Activated CD4-positive, alpha-beta T cell treated with anti-CD3 and anti-CD28 coated beads for 4 hours (primary cell): Measurements from ENCODE around the gene HPCAL1.
"Not testable (repeated sequence)": the region's sequence is repeated elsewhere in the genome, so short reads cannot be mapped to it uniquely, and the experiment has no call there.

Experiments used
- DNase-seq, 2 donors: peaks; one replicate each; pipeline ENCODE4 v3.0.0-alpha.2; 2020

The HPCAL1 gene

GRCh38 chr2:10302479-10303180, at the start of gene HPCAL1:
TSS of gene HPCAL1 (plus strand) at chr2:10302904. CDS start at chr2:10419758, 116,854 bp downstream.
- peak; percentile 78 to 79 for DNase-seq

- DNase-seq, result no peak
These were observed 48.9 kb upstream of the HPCAL1 start for GRCh38 chr2:10253596-10254372.

GRCh38 chr2:10254373-10255188, 48.1 kb upstream of the HPCAL1 start:
- DNase-seq, result no peak

DNA sequence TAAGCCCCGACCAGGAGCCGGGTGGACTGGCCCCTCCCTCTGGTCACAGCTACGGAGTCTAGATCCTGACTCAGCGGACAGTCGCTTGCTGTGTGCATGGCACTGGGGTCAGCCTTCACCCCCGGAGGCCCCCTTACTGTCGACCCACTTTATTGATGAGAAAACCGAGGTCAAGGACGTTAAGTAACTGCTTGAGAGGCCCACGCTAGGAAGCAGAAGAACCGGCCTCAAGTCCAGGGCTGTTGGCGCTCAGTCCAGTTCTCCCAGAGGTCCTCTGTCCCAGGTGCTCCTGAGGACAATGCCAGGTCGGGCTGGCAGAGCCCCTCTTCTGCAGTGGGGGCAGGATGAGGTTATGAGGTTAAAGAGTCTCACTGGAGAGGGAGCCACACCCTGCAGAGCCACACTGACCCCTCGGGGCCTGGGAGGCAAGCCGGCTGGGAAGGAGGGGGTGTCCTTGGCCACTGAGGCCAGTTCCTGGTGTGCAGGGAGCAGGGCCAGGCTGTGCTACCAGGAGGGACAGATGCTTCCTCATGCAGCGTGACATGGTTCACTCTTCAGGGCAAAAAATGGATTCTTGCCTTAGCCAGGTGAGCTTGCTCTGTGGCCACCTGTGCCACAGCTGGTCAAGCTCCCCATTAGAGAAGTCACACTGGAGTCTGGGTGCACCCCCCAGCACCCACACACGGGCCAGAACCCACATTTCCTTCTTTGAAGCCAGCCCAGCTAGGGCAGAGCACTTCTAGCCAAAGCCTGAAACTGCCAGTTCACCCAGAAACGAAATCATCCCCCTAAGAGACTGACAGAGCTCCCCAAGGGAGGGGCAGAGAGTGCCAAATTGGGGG, 47.3 kb upstream of the HPCAL1 start:
- no peak for DNase-seq

GRCh38 chr2:10256031-10256514, 46.6 kb upstream of the HPCAL1 start:
- DNase-seq, result no peak

- no peak for DNase-seq
These were observed 46.1 kb upstream of the HPCAL1 start for GRCh38 chr2:10256515-10257031.

DNA sequence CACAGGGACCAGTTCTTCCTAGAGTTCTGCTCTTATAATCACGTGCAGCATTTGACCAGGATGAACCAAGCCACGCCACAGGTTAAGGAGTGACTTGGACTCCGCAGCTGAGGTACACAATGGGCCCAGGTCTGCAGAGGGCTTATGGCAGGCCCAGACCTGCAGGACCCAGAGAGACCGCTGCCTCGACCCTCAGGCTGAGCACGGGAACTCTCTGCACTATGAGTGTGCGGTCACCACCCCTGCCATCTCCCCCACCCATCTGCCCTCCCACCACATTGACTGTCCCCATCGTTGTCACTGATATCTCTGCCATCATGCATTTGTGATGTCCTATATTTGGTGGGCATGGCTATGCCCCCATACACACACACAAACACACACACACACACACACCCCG, 45.7 kb upstream of the HPCAL1 start:
- DNase-seq, result no peak

- DNase-seq, result no peak
These were observed 45.1 kb upstream of the HPCAL1 start for GRCh38 chr2:10257500-10258147.

- DNase-seq, result no peak
These were observed 44.4 kb upstream of the HPCAL1 start for GRCh38 chr2:10258326-10258725.

DNA sequence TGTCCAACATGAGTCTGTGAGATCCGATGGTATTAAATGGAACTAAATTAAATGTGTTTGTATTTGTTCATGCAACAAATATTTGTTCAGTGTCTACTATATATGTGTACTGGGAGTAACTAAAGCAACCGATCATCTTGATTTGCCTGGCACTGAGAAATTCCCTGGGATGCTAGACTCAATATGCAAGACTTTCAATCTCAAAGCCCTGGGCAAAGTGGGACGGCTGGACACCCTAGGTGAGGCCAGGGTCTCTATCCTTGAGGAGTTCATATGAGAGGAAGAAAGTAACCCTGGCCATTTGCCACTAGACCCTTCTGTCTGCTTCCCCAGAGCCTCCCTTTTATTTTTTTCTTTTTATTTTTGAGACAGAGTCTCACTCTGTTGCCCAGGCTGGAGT, 44.0 kb upstream of the HPCAL1 start:
- no peak for DNase-seq

DNA sequence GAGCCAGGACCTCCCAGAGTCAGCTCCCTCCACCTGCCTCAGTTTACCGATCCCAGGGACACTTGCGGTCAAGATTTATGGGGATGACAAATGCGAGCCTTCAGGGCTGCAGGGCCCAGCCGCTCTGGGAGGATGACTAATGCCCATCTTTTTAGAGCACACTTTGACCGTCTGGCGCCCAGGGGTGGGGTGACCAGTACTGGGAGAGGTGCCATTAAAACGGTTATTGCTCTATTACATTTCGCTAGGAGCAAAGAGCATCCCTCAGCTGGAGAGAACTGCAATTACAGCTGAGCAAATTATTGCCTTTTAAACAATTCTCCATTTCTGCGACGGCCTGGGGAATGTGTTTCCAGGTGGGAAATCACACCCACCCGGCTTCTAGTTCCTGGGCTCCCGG, 42.6 kb upstream of the HPCAL1 start:
- DNase-seq, result no peak

DNA sequence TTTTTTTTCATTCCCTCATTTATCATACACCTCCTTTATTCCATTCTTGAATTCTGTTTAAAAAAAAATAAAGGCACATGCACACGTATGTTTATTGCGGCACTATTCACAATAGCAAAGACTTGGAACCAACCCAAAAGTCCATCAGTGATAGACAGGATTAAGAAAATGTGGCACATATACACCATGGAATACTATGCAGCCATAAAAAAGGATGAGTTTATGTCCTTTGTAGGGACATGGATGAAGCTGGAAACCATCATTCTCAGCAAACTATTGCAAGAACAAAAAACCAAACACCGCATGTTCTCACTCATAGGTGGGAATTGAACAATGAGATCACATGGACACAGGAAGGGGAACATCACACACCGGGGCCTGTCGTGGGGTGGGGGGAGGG, 39.2 kb upstream of the HPCAL1 start:
- not testable (repeated sequence) for DNase-seq

DNA sequence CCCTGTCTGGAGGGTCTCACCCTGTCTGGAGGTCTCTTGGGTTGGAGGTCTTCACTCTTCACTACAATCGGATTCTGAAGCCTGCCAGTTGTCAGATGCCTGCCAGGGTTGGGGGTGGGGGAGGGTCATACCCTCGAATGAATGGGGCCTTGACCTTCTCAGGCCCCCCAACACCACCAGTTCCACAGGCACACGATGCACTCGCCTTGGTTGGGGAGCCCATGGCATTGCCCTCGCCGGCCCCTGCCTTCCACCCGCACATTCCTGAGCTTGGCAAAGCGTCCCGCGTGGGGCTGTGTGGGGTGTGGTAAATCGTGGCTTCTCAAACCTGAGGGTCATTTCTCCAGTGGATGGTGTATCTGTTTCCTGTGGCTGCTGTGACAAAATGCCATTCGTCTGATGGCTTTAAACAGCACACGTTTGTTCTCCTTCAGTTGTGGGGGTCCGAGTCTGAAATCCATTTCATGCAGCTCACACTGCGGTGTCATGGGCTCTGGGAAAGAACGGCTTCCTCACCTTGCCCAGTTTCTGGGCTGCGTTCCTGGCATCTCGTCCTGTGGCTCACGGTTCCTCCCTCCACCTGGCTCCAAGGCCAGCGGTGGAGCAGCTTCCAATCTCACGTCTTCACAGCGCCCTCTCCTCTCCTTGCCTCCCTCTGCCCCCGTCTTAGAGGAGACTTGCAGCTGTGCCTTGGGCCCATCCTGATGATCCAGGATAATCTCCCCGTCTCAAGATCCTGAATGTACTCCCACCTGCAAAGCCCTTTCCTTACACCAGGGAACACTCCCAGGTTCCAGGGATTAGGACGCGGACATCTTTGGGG, 38.0 kb upstream of the HPCAL1 start:
- no peak for DNase-seq

DNA sequence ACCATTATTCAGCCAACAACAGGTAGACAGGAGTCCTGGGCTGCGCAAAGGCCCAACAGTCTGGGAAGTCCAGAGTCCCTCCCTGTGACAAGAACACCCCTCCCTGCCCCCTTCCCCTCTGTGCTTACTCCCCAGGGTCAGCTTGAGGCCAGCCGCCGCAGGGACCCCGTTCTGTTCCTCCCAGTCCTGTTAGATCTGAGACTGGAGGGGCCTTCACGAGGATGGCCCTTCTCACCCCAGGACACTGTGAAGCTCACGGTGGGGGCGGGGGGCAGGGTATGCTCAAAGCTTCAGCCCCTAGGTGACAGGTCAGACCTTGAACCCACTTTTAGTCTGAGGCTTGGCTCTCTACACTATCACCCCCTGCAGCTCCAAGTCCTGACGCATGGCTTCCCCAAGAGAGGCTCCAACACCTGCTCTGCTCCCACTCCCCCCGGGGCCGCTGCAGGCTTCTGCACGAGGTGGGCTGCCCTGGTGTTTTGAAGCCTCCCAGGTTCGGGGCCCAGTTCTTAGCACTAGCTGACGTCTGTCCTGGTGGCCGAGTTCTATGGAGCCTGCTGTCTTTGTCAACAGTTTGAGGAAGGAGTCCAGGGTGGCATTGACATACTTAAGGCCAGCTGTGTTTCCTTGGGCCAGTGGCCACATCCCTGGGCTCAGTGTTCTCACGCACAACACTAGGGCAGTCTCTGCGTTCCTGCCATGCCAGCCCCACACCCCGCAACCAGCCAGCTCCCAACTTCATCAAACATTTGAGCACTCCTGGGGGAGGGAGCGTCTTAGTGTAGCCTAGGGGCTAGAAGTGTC, 37.2 kb upstream of the HPCAL1 start:
- DNase-seq, result no peak

DNA sequence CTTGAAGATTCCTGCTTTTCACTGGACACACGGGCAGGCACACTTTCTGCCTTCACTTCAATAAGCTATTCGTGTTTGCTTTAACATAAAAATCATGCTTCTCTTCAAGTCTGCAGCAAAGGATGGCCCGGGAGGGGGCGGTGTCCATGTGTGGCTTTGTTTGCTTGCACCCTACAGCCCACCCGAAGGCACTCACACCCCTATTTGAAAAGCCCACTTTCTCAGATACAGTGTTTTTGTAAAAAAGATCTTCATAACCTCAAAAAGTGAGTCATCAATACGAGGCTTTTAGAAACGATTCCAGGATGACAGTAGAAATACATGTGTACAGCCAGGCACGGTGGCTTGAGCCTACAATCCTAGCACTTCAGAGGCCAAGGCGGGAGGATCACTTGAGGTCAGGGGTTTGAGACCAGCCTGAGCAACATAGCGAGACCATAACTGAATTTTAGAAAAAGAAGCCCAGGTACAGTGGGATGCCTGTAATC, 36.5 kb upstream of the HPCAL1 start:
- DNase-seq, result no peak

DNA sequence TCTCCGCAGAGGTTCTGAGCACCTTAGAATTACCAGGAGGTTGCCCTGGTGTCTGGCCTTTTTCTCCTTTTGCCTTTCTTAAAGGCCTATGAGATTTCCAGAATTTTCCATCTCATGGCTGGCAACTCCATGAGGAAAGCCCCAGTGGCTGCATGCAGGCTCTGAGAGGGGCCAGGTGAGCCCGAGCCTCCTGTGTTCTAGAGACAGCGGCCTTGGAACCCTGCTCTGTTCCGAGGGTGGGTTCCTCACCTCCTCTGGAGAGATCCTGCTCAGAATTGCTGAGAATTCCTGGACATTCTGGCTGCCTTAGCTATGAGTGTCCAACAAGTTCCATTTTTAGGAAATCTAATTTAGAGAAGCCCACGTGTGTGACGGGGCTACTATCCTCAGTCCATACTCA, 35.7 kb upstream of the HPCAL1 start:
- DNase-seq, result no peak

DNA sequence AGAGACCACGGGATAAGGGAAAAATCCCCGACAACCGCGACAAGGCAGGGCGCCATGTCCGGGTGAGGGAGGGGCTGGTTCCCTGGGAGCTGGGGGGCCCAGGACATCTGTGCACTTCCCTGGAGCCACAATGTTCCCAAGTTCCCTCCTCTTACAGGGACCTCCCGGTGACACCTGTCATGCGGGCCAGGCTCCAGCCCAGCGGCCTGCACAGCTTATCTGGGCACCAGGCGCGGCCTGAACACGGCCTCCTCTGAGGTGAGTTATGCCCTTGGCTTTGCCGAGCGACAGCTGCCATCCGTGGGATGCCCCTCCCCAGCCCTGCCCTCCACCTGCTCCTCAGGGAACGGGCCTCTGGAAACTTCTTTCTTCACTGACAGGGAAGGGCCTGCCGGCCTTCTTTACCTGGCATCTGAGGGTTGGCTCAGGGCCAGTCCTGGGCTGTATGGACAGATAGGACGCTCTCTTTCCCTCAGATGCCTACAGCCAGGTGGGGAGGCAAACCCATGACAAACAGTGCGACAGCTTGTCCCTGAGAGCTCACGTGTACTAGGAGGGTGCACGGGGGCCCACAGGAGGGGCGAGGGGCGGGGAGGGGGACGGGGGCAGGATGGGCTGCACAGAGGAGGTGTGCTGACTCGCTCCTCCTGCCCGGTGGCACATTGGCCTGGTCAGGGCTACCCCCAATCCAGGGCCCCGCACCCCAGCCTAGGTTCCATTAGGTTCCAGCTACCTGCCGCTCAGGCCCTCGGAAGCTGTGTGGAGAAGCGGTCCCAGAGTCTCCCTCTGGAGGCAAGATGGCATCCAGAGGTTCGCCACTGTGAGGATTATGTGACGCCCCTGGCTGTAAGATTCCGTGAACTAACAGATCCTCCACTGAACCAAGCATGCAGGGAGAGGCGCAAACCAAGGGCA, 34.9 kb upstream of the HPCAL1 start:
- no peak for DNase-seq

- DNase-seq, result no peak
These were observed 33.4 kb upstream of the HPCAL1 start for GRCh38 chr2:10269291-10269690.
